ENCODE measurements around the gene ZNF593OS. TPM values are rescaled to one million over a fixed set of nuclear protein-coding genes. Genes with fewer than 3 reads are reported as not detected.

The ZNF593OS gene
- total RNA-seq, 1 experiment from 2014 or later: not detected

DNA sequence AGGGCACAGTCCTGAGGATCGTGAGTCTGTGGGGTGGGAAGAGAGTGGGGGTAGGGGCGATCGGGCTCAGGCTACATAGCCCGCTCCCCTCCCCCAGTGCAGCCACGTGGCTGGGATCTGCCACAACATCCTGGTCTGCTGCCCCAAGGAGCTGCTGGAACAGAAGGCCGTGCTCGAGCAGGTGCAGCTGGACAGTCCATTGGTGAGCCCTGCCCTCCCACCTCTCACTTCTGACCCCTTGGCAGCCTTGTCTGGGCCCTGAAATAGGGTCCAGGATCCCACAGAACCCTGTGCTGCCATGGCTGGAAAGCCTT, 10.7 kb upstream of the ZNF593OS start:
- Histone ChIP-seq H3K4me3 (replicated peaks in 1 of 2; ENCODE audit: low read depth in 1 of 2, low read length in 2 of 2) (no peak overlapping the region), H2AFZ (ENCODE audit: low read depth, low read length, poor library complexity, severe bottlenecking) (no peak overlapping the region), H3K27ac (ENCODE audit: low read depth, low read length) (no peak overlapping the region), H4K20me1 (ENCODE audit: insufficient read depth) (no peaks in the 10 kb centered on the region), H3K9me2 (ENCODE audit: insufficient read depth) (no peaks in the 10 kb centered on the region), H3K9ac (ENCODE audit: low read length) (no peak overlapping the region), H3K79me2 (ENCODE audit: insufficient read depth, low read length) (peaks cover 7% of the 10 kb centered on the region; the same call in 1 of the 2 replicates), H3K36me3 (ENCODE audit: control insufficient read depth in 1 of 2, insufficient read depth in 2 of 2, low read length in 2 of 2) (no peaks in the 10 kb centered on the region; a peak in 1 of 4 replicates), H3K4me2 (ENCODE audit: low read length) (no peak overlapping the region), H3K9me3 (ENCODE audit: control insufficient read depth in 1 of 2, insufficient read depth in 1 of 2, low read depth in 1 of 2, low read length in 2 of 2) (no peaks in the 10 kb centered on the region), H3K4me1 (ENCODE audit: control insufficient read depth in 1 of 2, insufficient read depth in 2 of 2, low read length in 2 of 2) (peaks cover 8 to 17% of the 10 kb centered on the region in 2 experiments), H3K27me3 (ENCODE audit: insufficient read depth, low read length) (no peaks in the 10 kb centered on the region)
- TF ChIP-seq CBX3 (IDR thresholded peaks at IDR 0.05; ENCODE audit: low read depth) (no peak), POLR2AphosphoS5 (IDR thresholded peaks at IDR 0.05; ENCODE audit: low read depth, low read length) (no peak), YY1 (IDR thresholded peaks at IDR 0.05; ENCODE audit: extremely low read depth, insufficient replicate concordance, low read depth, low read length) (no peak), SIN3A (IDR thresholded peaks at IDR 0.05; ENCODE audit: low read depth) (no peak), RAD21 (IDR thresholded peaks at IDR 0.05; ENCODE audit: low read depth) (no peak), SRF (IDR thresholded peaks at IDR 0.05; ENCODE audit: low read depth) (no peak), ELF1 (IDR thresholded peaks at IDR 0.05; ENCODE audit: borderline replicate concordance, low read depth) (no peak)
- TF ChIP-seq, protein P1, sequence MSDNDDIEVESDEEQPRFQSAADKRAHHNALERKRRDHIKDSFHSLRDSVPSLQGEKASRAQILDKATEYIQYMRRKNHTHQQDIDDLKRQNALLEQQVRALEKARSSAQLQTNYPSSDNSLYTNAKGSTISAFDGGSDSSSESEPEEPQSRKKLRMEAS (IDR thresholded peaks at IDR 0.05): no peak
- TF ChIP-seq, protein P2, sequence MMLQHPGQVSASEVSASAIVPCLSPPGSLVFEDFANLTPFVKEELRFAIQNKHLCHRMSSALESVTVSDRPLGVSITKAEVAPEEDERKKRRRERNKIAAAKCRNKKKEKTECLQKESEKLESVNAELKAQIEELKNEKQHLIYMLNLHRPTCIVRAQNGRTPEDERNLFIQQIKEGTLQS (IDR thresholded peaks at IDR 0.05): no peak
- ChIA-PET CTCF (no interaction called here), POLR2A (interaction anchor here (0.7 kb wide), 1 partner anchor 29 kb away, joined by 3 read pairs; no protein-coding TSS in a partner anchor), RAD21 (ENCODE audit: low non-redundant PET in 1 of 2, low total read pairs in 2 of 2, uncharacterized antibody in 2 of 2, unreplicated experiment in 2 of 2) (no interaction called here)
- intact Hi-C loops (cut with micrococcal nuclease): no loop called here
- DNase-seq (ENCODE audit: low read depth, low spot score) (no peak), ATAC-seq (no peak)
- BruUV-seq (replicated peaks): no TSS peak

GRCh38 chr1:26181586-26182382, 10.2 kb upstream of the ZNF593OS start:
- BruUV-seq (replicated peaks): no TSS peak
- Histone ChIP-seq H3K9me2 (ENCODE audit: insufficient read depth) (no peaks in the 10 kb centered on the region), H3K36me3 (ENCODE audit: control insufficient read depth in 1 of 2, insufficient read depth in 2 of 2, low read length in 2 of 2) (no peaks in the 10 kb centered on the region; a peak in 1 of 4 replicates), H3K4me2 (ENCODE audit: low read length) (no peak overlapping the region), H3K9ac (ENCODE audit: low read length) (no peak overlapping the region), H3K4me1 (ENCODE audit: control insufficient read depth in 1 of 2, insufficient read depth in 2 of 2, low read length in 2 of 2) (peaks cover 11 to 22% of the 10 kb centered on the region in 2 experiments), H3K27me3 (ENCODE audit: insufficient read depth, low read length) (no peaks in the 10 kb centered on the region), H2AFZ (ENCODE audit: low read depth, low read length, poor library complexity, severe bottlenecking) (no peak overlapping the region), H3K4me3 (replicated peaks in 1 of 2; ENCODE audit: low read depth in 1 of 2, low read length in 2 of 2) (no peak overlapping the region), H3K79me2 (ENCODE audit: insufficient read depth, low read length) (peaks cover 7% of the 10 kb centered on the region; the same call in 1 of the 2 replicates), H3K27ac (ENCODE audit: low read depth, low read length) (no peak overlapping the region), H4K20me1 (ENCODE audit: insufficient read depth) (no peaks in the 10 kb centered on the region), H3K9me3 (ENCODE audit: control insufficient read depth in 1 of 2, insufficient read depth in 1 of 2, low read depth in 1 of 2, low read length in 2 of 2) (no peaks in the 10 kb centered on the region)
- intact Hi-C loops (cut with micrococcal nuclease): no loop called here
- ChIA-PET CTCF (no interaction called here), RAD21 (ENCODE audit: low non-redundant PET in 1 of 2, low total read pairs in 2 of 2, uncharacterized antibody in 2 of 2, unreplicated experiment in 2 of 2) (no interaction called here), POLR2A (no interaction called here)
- no peak for DNase-seq (ENCODE audit: low read depth, low spot score)
- no peak for ATAC-seq
- TF ChIP-seq EZH2phosphoT487 (IDR thresholded peaks at IDR 0.05; ENCODE audit: borderline replicate concordance) (no peak), EZH2 (IDR thresholded peaks at IDR 0.05) (no peak), EGR1 (IDR thresholded peaks at IDR 0.05; ENCODE audit: low read depth) (no peak), ZFX (IDR thresholded peaks at IDR 0.05) (no peak), TCF7L2 (IDR thresholded peaks at IDR 0.05; ENCODE audit: borderline replicate concordance, extremely low read depth, insufficient read depth, insufficient read length) (no peak), ZBTB33 (IDR thresholded peaks at IDR 0.05; ENCODE audit: extremely low read depth, insufficient replicate concordance, low read length) (no peak), POLR2AphosphoS5 (IDR thresholded peaks at IDR 0.05; ENCODE audit: low read depth, low read length) (no peak), CBX3 (IDR thresholded peaks at IDR 0.05; ENCODE audit: low read depth) (no peak)
- TF ChIP-seq, protein P2 (IDR thresholded peaks at IDR 0.05): no peak
